ENCODE measurements around the gene LONP1.

The LONP1 gene

DNA sequence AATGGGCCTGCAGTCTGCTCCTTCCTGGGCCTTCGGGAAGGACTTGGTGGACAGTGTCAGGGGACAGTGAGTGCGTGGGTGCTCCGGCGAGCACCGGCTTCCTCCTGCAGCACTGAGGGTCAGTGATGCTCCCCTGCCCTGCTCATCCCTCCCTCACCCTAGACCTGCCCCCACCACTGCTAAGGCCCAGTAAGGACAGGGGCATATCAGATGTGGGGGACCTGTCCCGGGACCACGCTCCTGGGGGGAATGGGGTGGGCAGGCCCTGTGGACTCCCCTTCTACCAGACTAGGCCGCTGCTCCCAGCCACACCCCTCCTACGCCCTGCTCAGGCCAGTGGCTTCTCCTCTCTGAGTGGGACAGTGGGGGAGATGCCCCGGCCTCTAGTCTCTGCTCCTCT is 42.8 kb downstream of the LONP1 start:
- no peak for DNase-seq

DNA sequence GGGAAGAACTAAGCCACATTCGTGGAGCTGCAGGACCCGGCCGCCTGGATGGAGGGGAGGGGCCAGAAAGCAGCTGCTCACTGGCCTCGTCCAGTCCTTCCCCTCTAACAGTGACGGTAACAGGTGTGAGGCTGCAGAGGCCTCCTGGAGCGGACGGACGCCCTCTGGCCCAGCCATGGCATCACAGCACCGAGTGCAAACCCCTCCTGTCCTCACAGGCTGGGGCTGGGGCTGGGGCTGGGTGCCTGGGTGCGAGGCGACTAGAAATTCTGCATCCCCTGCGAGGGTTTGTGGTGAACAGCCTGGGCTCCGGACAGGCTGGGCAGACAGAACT is 43.2 kb downstream of the LONP1 start:
- DNase-seq = no peak

DNA sequence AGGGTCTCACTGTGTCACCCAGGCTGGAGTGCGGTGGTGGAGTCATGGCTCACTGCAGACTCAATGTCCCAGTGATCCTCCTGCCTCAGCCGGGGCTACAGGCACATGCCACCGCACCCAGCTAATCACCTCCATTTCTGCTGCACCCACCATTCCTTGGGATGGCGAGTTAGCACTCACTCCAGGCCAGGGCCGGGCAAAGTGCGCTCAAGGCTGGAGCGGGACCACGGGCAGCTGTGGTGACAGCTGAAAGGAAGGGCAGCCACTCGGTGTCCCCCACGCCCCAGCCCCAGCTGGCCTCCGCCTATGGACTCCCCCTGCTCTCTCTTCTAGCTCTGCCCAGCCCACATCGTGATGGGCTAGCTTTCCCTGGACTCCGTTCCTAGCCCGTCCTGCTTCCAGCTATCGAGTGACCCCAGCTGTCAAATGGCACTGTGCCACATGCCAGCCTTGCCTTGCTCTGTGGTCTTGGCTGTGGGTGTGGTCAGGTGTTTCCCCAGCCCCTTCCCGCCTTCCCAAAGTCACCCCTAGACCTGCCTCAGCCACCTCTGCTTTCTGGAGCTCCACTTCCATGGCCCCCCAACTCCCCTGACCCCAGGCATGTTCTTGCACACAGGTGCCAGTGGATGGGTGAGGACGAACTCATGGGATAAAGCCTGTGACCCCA is 43.7 kb downstream of the LONP1 start:
- no peak for DNase-seq

DNA sequence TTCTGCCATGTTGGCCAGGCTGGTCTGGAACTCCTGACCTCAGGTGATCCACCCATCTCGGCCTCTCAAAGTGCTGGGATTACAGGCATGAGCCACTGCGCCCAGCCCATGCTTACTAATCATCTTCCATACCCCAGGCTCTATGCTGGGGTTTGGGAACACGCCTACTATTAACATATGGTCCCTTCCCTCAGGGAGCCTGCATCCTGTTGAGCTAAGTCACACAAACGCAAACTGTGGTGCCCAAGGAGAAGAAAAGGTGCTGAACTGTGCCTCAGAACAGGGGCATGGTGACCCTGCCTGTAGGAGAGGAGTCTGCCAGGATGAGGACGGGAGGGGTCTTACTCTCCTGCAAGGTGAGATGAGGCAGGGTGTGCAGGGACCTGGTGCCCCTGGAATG is 45.2 kb downstream of the LONP1 start:
- DNase-seq = no peak

DNA sequence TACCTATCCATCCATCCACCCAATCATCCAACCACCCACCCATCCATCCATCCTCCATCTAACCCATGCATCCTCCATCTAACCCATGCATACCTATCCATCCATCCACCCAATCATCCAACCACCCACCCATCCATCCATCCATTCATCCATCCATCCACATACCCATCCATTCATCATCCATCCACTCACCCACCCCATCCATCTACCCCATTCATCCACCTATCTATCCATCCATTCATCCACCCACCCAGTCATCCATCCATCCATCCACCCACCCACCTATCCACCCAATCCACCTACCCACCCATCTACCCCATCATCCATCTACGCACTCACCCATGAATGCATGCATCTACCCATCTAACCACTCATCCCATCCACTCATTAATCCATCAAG is 46.2 kb downstream of the LONP1 start:
- no peak for DNase-seq

DNA sequence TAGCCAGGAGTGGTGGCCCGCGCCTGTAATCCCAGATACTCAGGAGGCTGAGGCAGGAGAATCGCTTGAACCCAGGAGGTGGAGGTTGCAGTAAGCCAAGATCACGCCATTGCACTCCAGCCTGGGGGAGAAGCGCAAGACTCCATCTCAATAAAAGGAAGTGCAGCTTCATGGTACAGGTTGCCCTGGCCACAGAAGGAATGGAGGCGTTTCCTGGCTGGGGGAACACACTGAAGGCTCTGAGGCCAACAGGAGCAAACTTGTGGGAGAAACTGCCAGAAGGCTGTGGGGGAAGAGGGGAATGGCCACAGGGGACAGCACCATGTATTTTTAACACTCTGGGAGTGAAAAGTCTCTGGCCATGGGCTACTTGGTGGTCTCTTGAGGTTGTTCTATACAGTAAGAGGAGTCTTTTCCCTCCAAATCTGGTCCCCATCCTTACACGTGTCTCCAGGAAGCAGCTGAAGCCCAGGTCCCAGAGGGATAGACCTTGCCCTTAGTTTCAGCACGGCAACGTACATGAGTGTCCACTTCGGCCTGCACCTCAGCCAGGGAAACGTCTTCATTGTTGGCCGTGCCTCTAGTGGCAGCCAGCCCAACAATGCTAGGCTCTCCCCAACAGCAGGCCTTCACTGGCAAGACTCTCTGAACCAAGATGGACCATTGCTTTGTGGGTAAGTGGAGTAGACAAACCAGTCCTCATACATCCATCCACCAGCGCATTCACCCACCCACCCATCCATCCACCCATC is 47.1 kb downstream of the LONP1 start:
- DNase-seq = no peak

DNA sequence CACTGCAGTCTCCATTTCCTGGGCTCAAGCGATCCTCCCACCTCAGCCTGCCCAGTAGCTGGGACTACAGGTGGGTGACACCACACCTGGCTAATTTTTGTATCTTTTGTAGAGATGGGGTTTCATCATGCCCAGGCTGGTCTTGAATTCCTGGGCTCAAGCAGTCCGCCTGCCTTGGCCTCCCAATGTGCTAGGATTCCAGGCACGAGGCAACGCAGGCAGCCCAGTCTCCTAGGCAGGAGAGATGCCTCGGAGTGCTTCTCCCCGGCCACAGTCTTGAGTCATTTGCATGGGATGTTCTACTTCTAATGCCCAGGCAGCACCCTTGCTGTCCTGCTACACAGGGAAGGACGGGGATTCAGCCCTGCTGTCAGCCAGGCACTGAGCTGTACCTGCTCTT is 48.3 kb downstream of the LONP1 start:
- no peak for DNase-seq

DNA sequence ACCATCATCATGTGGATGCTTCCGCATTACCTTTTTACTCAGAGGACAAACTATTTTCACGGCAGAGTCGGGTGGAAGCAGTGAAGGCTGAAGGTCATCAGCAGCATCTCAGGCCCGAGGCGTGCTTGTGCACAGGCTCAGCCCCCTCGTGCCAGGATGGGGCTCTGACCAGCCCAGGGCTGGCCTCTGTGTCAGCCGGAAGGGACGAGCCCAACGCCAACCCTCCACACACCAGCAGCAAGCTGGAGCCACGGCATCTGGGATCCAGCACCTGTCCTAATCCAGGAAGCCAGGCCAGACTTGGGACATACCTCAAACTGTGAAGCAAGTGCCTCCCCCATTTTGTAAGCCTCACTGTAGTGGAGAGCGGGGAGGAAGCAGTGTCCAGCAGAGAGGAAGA is 50.7 kb downstream of the LONP1 start:
- no peak for DNase-seq

DNA sequence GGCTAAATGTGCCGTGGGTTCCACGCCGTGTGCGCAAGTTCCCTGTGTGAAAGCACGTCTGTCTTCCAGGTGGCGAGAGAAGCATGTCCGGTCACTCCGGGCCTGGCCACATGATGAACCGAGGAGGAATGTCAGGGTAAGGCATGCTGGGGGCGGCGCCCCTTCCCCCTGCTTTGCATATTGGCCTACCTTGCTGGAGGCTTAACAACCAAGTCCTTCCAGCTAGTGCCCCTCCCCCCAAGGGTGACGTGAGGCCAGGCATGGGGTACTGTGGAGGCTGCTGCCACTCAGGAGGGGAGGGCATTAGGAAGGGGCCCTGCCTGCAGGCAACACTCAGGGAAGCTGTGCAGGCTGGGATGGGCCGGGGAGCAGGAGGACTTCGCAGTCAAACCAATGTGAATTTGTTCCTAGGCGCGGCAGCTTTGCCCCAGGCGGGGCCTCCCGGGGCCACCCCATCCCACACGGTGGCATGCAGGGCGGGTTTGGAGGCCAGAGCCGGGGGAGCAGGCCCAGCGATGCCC is 52.1 kb downstream of the LONP1 start:
- DNase-seq = no peak

DNA sequence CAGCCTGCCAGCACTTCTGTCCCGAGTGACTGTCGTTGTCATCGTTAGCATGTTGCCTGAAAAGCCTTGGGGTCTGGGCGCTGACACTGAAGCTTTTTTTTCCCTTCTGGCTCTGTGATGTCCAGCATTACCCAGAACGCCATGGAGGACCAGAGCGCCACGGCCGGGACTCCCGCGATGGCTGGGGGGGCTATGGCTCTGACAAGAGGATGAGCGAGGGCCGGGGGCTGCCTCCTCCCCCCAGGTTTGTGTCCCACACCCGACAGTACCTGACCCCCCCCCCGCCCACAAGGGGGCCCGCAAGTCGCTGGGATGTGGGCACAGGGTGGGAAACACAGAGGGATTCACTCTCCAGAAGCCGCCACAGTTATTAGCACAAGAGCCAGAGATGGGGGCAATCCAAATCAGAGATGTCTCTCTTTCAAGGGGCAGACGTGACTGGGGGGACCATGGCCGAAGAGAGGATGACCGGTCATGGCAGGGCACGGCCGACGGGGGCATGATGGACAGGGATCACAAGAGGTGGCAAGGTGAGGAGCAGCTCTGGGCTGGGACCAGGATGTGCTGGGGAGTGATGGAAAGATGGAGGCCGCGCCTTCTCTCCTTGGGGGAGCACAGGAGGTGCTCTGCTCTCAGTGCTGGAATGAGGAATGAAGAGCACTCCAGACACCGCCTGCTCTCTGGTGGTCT is 52.9 kb downstream of the LONP1 start:
- no peak for DNase-seq

DNA sequence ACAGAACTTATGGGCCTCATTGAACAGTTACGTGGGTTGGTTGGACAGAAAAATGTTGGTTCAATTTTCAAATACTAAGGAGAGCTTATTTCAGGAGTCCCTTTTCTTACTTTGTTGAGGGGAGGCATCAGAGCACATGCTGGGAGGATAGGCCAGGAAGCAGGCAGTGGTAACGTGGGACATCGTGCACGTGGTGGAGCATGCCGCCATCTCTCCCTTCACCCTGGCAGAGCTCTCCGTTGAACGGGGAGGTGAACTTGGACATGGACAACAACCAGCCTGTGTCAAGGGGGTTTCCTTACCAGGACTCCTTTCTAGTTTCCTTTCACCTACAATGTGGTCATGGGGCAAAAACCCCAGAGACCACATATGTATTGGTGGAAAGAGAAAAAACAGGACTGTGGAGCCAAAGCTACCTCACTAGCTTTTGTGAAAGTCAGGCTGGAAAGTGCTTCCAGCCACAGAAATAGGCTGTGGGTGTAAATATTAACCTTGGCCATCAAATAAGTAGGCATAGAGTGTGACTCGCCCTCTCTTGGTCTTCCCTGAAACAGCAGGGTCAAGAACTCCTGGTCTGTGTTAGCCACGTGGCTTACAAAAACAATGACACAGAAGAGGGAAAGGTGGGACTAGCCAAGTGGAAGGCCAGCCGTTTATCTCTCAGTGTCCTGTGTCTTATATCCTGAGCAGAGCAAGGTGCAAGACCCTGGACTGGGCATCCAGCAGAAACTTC is 54.0 kb downstream of the LONP1 start:
- no peak for DNase-seq

DNA sequence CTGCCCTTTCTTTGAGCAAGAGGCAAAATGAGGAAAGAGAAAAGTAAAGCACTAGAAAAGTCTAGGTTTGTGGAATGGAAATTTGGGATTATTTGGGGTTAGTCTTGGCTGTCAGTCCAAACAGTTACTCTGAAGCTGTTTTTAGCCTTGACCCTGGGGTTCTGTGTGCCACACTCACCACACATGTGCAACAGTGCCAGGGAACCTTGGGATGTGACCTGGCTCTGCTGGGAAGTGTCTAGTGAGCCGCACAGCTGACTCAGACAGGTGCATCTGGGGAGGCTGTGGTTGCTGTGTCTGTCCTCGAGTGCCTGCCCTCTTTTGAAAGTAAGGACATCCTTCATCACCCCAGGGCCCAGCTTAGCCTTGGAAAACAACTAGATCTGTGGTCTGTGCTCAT is 55.4 kb downstream of the LONP1 start:
- DNase-seq = no peak

DNA sequence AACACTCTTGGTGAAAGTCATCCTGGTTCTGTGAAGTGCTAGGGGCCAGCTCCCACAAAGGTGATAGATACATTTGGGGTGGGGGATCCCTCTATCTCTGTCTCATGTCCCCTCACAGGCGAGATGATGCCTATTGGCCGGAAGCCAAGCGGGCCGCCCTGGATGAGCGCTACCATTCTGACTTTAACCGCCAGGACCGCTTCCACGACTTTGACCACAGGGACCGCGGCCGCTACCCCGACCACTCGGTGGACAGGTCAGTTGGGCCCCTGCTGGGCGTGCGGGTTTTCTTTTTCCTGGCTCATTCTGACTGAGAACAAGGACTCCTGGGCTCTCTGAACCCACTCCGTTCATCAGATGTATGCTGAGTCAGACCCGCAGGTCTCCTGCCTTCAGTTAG is 56.0 kb downstream of the LONP1 start:
- DNase-seq = no peak

DNA sequence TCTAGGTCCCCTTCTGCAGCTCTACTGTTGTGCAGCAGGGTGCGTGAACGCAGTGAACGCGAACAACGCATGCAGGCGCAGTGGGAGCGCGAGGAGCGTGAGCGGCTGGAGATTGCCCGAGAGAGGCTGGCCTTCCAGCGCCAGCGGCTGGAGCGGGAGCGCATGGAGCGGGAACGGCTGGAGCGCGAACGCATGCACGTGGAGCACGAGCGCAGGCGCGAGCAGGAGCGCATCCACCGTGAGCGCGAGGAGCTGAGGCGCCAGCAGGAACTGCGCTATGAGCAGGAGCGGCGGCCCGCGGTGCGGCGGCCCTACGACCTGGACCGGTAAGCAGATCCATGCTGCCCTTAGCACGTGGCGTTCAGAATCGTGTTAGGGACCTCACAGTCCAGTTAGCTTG is 58.5 kb downstream of the LONP1 start:
- no peak for DNase-seq

DNA sequence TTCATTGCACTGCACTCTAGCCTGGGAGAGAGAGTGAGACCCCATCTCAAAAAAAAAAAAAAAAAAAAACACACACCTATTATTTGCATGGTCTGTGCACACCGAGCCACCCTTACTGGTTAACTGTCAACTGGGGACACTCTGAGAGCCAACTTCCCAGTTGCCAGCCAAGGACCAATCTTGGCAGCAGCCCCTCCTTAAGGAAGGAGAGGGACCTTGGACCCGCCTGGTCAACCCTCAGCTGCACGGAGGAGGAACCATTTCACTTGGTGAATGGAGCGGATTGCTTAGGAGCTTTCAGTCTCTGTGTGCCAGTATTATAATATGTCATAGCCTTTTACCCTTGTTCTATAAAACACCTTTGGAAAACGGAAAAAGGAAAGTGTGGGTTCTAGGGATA is 64.5 kb downstream of the LONP1 start:
- DNase-seq = no peak

DNA sequence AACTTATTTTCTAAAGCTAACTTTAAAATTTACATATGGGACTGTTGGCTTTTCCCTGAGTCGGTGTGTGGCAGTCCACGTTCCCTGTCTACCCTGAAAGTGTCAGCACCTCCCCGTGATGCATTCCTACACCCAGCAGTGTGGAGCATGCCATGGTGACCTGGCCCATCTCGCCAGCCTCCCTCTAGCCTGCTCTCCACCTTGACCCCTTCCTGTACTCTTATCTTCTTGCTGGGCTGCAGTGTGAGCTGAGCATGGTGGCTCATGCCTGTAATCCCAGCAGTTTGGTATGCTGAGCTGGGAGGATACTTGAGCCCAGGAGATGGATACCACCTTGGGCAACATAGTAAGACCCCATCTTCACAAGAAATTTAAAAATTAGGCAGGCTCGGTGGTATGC is 65.0 kb downstream of the LONP1 start:
- DNase-seq = no peak

DNA sequence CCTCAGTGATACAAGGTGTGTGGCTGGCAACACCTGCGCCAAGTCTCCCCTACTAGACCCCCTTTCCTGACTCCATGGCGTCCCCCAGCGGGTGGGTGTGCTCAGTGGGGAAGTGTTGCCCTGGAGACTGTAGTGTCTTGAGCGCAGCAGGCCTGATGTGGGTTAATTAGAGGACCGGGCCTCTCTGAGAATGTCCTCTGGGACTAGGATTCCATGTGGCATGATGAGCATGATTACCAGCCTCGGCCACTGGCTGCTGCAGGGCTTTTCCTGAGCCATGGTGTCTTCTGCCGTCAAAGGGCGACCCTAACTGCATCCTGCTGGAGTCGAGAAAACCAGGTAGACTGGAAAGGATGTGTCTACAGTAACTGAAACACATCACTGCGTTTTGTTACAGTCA is 67.7 kb downstream of the LONP1 start:
- DNase-seq = no peak

DNA sequence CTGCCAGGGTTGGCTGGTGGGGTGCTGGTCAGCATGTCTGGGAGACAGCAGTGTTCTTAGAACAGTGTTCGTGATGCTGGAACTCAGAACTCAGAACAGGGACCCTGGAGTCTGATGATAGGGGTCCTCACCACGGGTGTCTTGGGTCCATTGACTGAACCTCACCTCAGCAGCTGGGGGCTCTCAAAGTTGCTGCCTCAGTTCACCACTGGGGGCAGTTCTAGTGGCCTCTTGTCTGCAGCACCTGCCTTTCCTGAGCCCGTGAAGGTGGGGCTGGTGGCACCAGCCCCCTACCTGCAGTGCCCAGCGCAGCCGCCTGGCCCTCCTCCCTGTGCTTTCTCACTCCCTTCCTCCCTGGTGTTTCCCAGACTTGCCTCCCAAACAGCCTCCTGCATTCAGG is 68.6 kb downstream of the LONP1 start:
- DNase-seq = no peak

DNA sequence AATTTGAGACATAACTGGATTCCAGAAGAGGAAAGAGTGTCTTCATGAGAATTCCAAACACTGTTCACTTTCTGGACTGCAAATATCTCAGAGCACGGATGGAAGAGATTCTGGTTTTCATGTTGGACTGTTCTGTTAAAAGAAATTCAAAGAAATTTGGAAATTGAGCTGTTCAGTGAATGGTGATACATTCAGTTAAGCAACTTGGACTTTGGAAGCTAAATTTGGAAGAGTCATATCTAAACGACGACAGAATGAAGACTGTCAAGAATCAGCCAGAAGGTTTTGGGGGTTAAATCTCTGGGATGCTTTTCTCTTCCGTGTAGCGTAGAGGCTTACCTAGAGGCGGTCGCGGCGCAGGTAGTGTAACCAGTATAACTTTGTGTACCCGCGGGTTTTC is 71.5 kb downstream of the LONP1 start:
- no peak for DNase-seq

DNA sequence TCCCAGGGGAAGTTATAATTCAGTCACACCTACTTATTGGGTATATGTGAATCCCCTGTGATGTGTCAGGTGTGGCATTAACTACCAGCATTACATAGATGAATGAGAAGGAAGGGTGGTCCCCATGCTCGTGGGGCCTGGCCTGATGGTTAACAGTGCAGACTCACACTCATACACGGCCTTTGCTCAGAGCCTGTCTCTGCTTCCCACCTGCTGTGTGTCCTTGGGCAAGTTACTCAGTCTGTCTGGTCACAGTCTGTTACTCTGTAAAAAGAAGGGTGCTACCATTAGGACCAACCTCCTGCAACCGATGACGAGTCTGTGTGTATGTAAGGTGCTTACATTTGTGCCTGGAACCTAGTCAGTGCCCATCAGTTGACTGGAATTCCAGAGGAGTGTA is 73.2 kb downstream of the LONP1 start:
- DNase-seq = no peak

DNA sequence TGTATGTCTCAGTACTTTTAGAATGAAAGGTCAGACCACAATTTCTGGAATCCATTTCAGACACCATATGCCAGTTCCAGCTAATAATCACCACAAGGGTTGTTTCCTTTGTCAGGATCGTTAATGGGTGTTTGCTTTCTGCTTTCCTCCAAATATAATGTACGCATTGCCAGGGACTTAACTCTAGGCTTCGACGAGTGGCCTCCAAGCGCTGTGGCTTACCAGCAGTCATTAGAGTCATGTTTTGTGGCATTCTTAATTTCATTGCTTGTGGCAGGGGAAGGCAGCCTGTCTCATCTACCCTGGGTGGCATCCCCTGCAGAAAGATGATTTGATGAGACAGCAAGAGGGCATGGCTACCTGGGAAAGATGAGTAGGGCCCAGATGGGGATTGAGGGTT is 74.5 kb downstream of the LONP1 start:
- no peak for DNase-seq

DNA sequence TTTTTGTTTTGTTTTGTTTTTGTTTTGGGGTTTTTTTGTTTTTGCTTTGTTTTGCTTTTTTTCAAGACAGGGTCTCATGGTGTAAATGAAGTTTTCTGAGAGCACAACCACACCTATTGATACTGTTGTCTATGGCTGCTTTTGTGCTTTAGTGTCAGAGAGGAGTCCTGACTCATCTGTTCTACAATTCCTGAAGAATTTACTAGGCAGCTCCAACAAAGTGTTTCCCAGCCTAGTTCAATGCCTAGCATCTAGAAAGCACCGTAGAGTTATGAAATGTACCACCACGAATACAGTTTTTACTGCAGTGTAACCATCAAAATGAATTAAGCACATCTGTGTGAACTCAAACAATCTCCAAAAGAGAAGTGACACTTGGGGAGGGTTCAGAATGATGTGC is 75.9 kb downstream of the LONP1 start:
- no peak for DNase-seq

DNA sequence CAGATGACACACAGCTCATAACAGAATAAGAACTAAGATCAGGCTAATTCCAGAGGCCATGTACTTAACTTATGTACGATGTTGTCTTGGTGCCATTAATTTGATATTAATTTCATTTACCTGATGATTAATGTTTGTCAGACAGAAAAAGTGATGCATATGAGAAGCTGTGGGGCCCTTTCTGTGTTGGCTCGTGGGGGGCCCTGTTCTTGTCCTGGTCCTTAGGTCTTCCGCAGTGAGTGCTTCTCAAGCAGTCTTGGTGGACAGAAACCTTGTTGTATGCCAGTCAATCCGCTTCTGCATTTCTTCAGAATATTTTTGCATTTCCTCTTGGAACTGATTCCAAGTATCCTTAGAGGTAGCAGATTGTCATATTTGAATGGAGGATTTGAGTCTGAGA is 76.9 kb downstream of the LONP1 start:
- no peak for DNase-seq

DNA sequence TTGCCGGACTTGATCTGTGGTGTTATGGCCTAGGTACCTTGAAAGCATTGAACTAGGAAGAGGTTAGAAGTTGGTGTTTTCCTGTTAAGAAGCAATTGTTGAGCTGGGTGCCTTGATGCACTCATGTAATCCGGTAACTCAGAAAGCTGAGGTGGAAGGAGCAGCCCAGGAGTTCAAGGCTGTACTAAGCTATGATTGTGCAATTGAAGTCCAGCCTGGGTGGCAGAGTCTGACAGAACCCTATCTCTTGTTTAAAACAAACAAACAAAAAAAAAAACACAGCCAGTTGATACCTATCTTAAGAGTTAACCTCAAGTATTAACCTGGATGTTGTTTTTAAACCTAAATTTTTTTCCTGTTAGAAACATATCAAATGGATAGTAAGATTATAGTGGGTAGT is 77.7 kb downstream of the LONP1 start:
- DNase-seq = no peak

Measured in stimulated activated CD8-positive, alpha-beta memory T cell treated with anti-CD3 and anti-CD28 coated beads, Interleukin-4, amount 100 ng/mL, for 48 hours (primary cell).